H1 (cell line): Measurements from ENCODE around the gene WASHC4. TPM values are rescaled to one million over a fixed set of nuclear protein-coding genes. Genes with fewer than 3 reads are reported as not detected.

ENCODE experiments used
- CTCF ChIA-PET: fragments of 300-600 bp; sonication (Branson Sonifier 250); formaldehyde crosslinking; loops from one replicate; lab custom pipeline; 2021; ENCODE audit not compliant: partially characterized antibody; lab: Charles Lee
- POLR2A ChIA-PET: fragments of 300-600 bp; sonication (Branson Sonifier 250); formaldehyde crosslinking; loops from one replicate; lab custom pipeline; 2021; ENCODE audit warnings: inconsistent platforms; ENCODE audit not compliant: partially characterized antibody; lab: Charles Lee
- DNase-seq, 2 experiments: peaks; one replicate each; pipeline versions ENCODE4 v3.0.0 to v3.0.0-alpha.2; 2010 to 2022; ENCODE audit warnings: low spot score in 2 of 2, low read depth in 1 of 2, mixed read lengths in 1 of 2
- FAIRE-seq: peaks from 2 replicates; lab custom pipeline; 2011; peaks lifted over from hg19 to GRCh38; lab: Jason Lieb, UNC
- H2AFZ ChIP-seq: 2 replicates; pipeline ENCODE4 v1.8.1; 2012; ENCODE audit warnings: low read length, inconsistent platforms
- H2AK5ac ChIP-seq: 2 replicates; pipeline ENCODE4 v1.6.1; 2013; ENCODE audit warnings: low read depth, low read length
- H2BK120ac ChIP-seq: replicated peaks from 2 replicates; pipeline ENCODE3; 2013; ENCODE audit warnings: low read depth, low read length, inconsistent platforms
- H2BK12ac ChIP-seq: 2 replicates; pipeline ENCODE4 v1.6.1; 2013; ENCODE audit warnings: low read depth, low read length
- H2BK15ac ChIP-seq: 2 replicates; pipeline ENCODE4 v1.6.1; 2013; ENCODE audit warnings: low read length
- H2BK20ac ChIP-seq: 2 replicates; pipeline ENCODE4 v1.6.1; 2013; ENCODE audit warnings: low read length
- H2BK5ac ChIP-seq: 2 replicates; pipeline ENCODE4 v1.6.1; 2013; ENCODE audit warnings: low read depth, low read length
- H3K14ac ChIP-seq: 2 replicates; pipeline ENCODE4 v1.6.1; 2013; ENCODE audit warnings: inconsistent platforms; ENCODE audit not compliant: insufficient read length
- H3K18ac ChIP-seq: 2 replicates; pipeline ENCODE4 v1.6.1; 2013; ENCODE audit warnings: low read length; ENCODE audit errors: extremely low read depth
- H3K23ac ChIP-seq: 2 replicates; pipeline ENCODE4 v1.6.1; 2013; ENCODE audit warnings: inconsistent platforms; ENCODE audit not compliant: insufficient read length
- H3K23me2 ChIP-seq: 2 replicates; pipeline ENCODE4 v1.6.1; 2013; ENCODE audit warnings: low read depth, low read length
- H3K27ac ChIP-seq: 2 replicates; pipeline ENCODE4 v1.6.1; 2011; ENCODE audit warnings: low read depth, low read length, inconsistent platforms
- H3K27me3 ChIP-seq, 4 experiments: replicated peaks in 1 of 4; 1 replicate in 1 of 4; 2 replicates in 3 of 4; pipeline versions ENCODE4 v1.6.1 to v1.8.1; 2011 to 2013; ENCODE audit warnings: low read length in 3 of 4, mild to moderate bottlenecking in 3 of 4, inconsistent platforms in 2 of 4, mixed read lengths in 2 of 4, moderate library complexity in 1 of 4; ENCODE audit not compliant: control insufficient read depth in 3 of 4, insufficient read depth in 3 of 4; ENCODE audit errors: extremely low read depth in 1 of 4
- H3K36me3 ChIP-seq, 4 experiments: 2 replicates each; pipeline versions ENCODE4 v1.6.1 to v1.8.1; 2011 to 2013; ENCODE audit warnings: mild to moderate bottlenecking in 4 of 4, low read length in 3 of 4, moderate library complexity in 2 of 4, control low read depth in 1 of 4, inconsistent platforms in 1 of 4; ENCODE audit not compliant: insufficient read depth in 4 of 4, control insufficient read depth in 2 of 4
- H3K4ac ChIP-seq: replicated peaks from 2 replicates; pipeline ENCODE3; 2013; ENCODE audit warnings: low read length, low read depth, mixed read lengths, inconsistent platforms; ENCODE audit not compliant: insufficient read length
- H3K4me1 ChIP-seq, 4 experiments: replicated peaks in 1 of 4; 1 replicate in 1 of 4; 2 replicates in 3 of 4; pipeline versions ENCODE4 v1.6.1 to v1.8.1; 2011 to 2013; ENCODE audit warnings: low read length in 3 of 4, inconsistent platforms in 2 of 4, mixed read lengths in 1 of 4; ENCODE audit not compliant: insufficient read depth in 4 of 4, control insufficient read depth in 3 of 4
- H3K4me2 ChIP-seq, 2 experiments: 2 replicates each; pipeline versions ENCODE4 v1.6.1 to v1.8.1; 2011 to 2013; ENCODE audit warnings: low read depth in 2 of 2, low read length in 2 of 2, control low read depth in 1 of 2, inconsistent platforms in 1 of 2, mild to moderate bottlenecking in 1 of 2; ENCODE audit not compliant: insufficient read depth in 1 of 2
- H3K4me3 ChIP-seq, 4 experiments: fragments of 200-600, 300-600 bp in 1 of 4; sonication (generic), shearing (Covaris generic), sonication (Bioruptor Twin) in 1 of 4; 2 replicates each; pipeline versions ENCODE4 v1.5.1 to v1.8.1; 2011 to 2016; ENCODE audit warnings: low read length in 4 of 4, low read depth in 3 of 4, control low read depth in 2 of 4, inconsistent platforms in 2 of 4, mild to moderate bottlenecking in 2 of 4, mixed read lengths in 1 of 4, moderate library complexity in 1 of 4; ENCODE audit not compliant: insufficient read depth in 2 of 4; ENCODE audit errors: extremely low read depth in 1 of 4
- H3K56ac ChIP-seq: replicated peaks from 2 replicates; pipeline ENCODE3; 2013; ENCODE audit warnings: low read depth, mild to moderate bottlenecking, mixed read lengths, low read length, inconsistent platforms; ENCODE audit not compliant: insufficient read length
- H3K79me1 ChIP-seq: 2 replicates; pipeline ENCODE4 v1.6.1; 2013; ENCODE audit warnings: low read depth, low read length, control low read depth
- H3K79me2 ChIP-seq, 2 experiments: 2 replicates each; pipeline versions ENCODE4 v1.6.1 to v1.8.1; 2012 to 2013; ENCODE audit warnings: low read length in 2 of 2, mild to moderate bottlenecking in 2 of 2, inconsistent platforms in 1 of 2; ENCODE audit not compliant: insufficient read depth in 2 of 2, control insufficient read depth in 1 of 2
- H3K9ac ChIP-seq, 4 experiments: replicated peaks in 1 of 4; 1 replicate in 1 of 4; 2 replicates in 3 of 4; pipeline versions ENCODE4 v1.6.1 to v1.8.1; 2011 to 2013; ENCODE audit warnings: low read depth in 3 of 4, low read length in 3 of 4, control low read depth in 2 of 4, mild to moderate bottlenecking in 2 of 4, moderate library complexity in 2 of 4, inconsistent platforms in 1 of 4; ENCODE audit errors: extremely low read depth in 1 of 4
- H3K9me3 ChIP-seq, 2 experiments: 2 replicates each; pipeline versions ENCODE4 v1.6.1 to v1.8.1; 2012 to 2013; ENCODE audit warnings: mild to moderate bottlenecking in 2 of 2, moderate library complexity in 2 of 2, control low read depth in 1 of 2, inconsistent platforms in 1 of 2, low read depth in 1 of 2, low read length in 1 of 2, mixed read lengths in 1 of 2; ENCODE audit not compliant: insufficient read depth in 2 of 2
- H4K20me1 ChIP-seq, 2 experiments: replicated peaks in 1 of 2; 2 replicates each; pipeline versions ENCODE3 to v1.8.1; 2011 to 2013; ENCODE audit warnings: inconsistent platforms in 2 of 2, low read length in 2 of 2, mild to moderate bottlenecking in 1 of 2; ENCODE audit not compliant: insufficient read depth in 2 of 2, control insufficient read depth in 1 of 2
- H4K5ac ChIP-seq: 2 replicates; pipeline ENCODE4 v1.6.1; 2013; ENCODE audit warnings: low read length, low read depth, mixed read lengths, inconsistent platforms; ENCODE audit not compliant: insufficient read length
- H4K8ac ChIP-seq: 2 replicates; pipeline ENCODE4 v1.8.0; 2013; ENCODE audit warnings: mild to moderate bottlenecking, moderate library complexity, low read length, inconsistent platforms; ENCODE audit not compliant: insufficient read depth; ENCODE audit errors: extremely low read depth
- H4K91ac ChIP-seq: replicated peaks from 2 replicates; pipeline ENCODE3; 2013; ENCODE audit warnings: low read length, mixed read lengths, inconsistent platforms; ENCODE audit not compliant: insufficient read length
- BRCA1 ChIP-seq: IDR thresholded peaks from 2 replicates; pipeline ENCODE4 v1.6.1; 2012; ENCODE audit warnings: low read depth, low read length, improper control_type of control experiment
- CHD2 ChIP-seq: IDR thresholded peaks from 2 replicates; pipeline ENCODE4 v1.6.1; 2012; ENCODE audit warnings: low read length, improper control_type of control experiment
- CTBP2 ChIP-seq: IDR thresholded peaks from 2 replicates; pipeline ENCODE4 v1.7.0; 2011; ENCODE audit warnings: borderline replicate concordance, mild to moderate bottlenecking, moderate library complexity, mixed read lengths, low read length; ENCODE audit not compliant: insufficient read depth, insufficient read length
- RBBP5 ChIP-seq: IDR thresholded peaks from 2 replicates; pipeline ENCODE4 v1.7.1; 2012; ENCODE audit warnings: low read depth, mild to moderate bottlenecking, inconsistent platforms, low read length, moderate library complexity, borderline replicate concordance
- SP2 ChIP-seq: IDR thresholded peaks from 2 replicates; pipeline ENCODE4 v1.6.1; 2012; ENCODE audit warnings: mild to moderate bottlenecking, low read length, inconsistent platforms
- TBP ChIP-seq: IDR thresholded peaks from 2 replicates; pipeline ENCODE4 v1.6.1; 2011; ENCODE audit warnings: low read depth, low read length, improper control_type of control experiment
- whole genome bisulfite sequencing, 2 experiments: shearing (Covaris generic) in 1 of 2; methylation state at CpG; one replicate each; pipeline versions ENCODE4 v1.1.6 to v1.1.7; 2013 to 2015; ENCODE audit warnings: low lambda C conversion rate in 2 of 2, mixed read lengths in 2 of 2, inconsistent platforms in 1 of 2, low coverage in 1 of 2, missing lambda C conversion rate in 1 of 2; ENCODE audit not compliant: insufficient replicate concordance in 2 of 2, insufficient coverage in 1 of 2, insufficient read length in 1 of 2; ENCODE audit errors: extremely low coverage in 1 of 2, missing lambda C conversion rate in 1 of 2; 5-methylcytosine and 5-hydroxymethylcytosine counted together
- polyA plus RNA-seq, 7 experiments: library from polyadenylated mRNA; depleted of rRNA in 3 of 7; stranded (reverse) in 5 of 7; unstranded in 2 of 7; fragments of >200 nt in 5 of 7; fragments of 200-250 nt in 2 of 7; gene quantifications; 1 replicate in 5 of 7; 2 replicates in 1 of 7; 4 replicates in 1 of 7; pipeline versions ENCODE4 v1.2.1 to v1.2.3, GENCODE V29; 2011 to 2013; ENCODE audit warnings: missing spikeins in 2 of 7, mixed read lengths in 2 of 7
- total RNA-seq: library from RNA; stranded (reverse); fragmentation: NEBNext Ultra II Directional; extraction: Animal tissue kit (Norgen Biotek cat#: 25700); gene quantifications from 2 replicates; pipeline ENCODE4 v1.2.1, GENCODE V29; 2021
- TF ChIP-seq, protein P1 (sequence below): IDR thresholded peaks from 2 replicates; pipeline ENCODE4 v1.6.1; 2011; ENCODE audit warnings: low read depth, mild to moderate bottlenecking, low read length; ENCODE audit not compliant: insufficient read depth
- TF ChIP-seq, protein P2 (sequence below): IDR thresholded peaks from 2 replicates; pipeline ENCODE4 v1.6.1; 2012; ENCODE audit warnings: low read length, inconsistent platforms

WASHC4 gene
- total and polyA plus RNA-seq, 2 of the 8 experiments (the other 6 are each of a cell fraction or from before 2014, with no cell fraction given), result 13.0 to 38.5 TPM

DNA sequence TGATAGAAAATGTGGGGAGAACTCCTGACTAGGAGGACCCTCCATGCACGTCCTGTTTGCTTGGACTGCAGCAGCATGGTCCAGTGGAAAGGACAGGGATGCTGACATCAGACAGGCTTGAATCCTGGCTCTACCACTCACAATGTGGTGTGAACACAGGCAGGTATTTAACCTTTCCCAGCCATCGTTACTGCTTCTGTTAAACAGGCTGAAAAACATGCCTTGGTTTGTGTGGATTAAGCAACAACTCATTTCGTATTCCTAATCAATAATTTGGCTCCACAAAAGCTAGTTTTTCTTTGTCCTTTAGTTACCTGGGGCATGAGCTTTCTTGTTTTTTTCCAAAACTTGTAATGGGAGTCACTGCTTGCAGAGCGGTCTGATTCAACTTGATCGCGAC, 87.4 kb downstream of the WASHC4 start:
- Histone ChIP-seq H3K23ac (no peak overlapping the region), H3K36me3 (peaks cover 2 to 12% (median 7%) of the 10 kb centered on the region in 4 experiments; a peak in 6 of 8 replicates), H4K5ac (no peak overlapping the region), H2AK5ac (no peak overlapping the region), H3K9ac (no peak overlapping the region), H3K27me3 (no peaks in the 10 kb centered on the region), H2BK12ac (no peak overlapping the region), H3K4me2 (no peak overlapping the region), H2BK20ac (no peak overlapping the region), H3K23me2 (no peaks in the 10 kb centered on the region), H3K79me2 (no peaks in the 10 kb centered on the region), H4K8ac (no peak overlapping the region), H3K27ac (no peak overlapping the region), H3K56ac (no peak overlapping the region), H4K91ac (no peak overlapping the region), H3K18ac (no peak overlapping the region), H3K79me1 (no peaks in the 10 kb centered on the region), H3K4ac (no peak overlapping the region), H3K9me3 (no peaks in the 10 kb centered on the region), H2BK5ac (no peak overlapping the region), H4K20me1 (peaks cover 2 to 4% of the 10 kb centered on the region in 2 experiments), H2BK15ac (no peak overlapping the region), H2BK120ac (no peak overlapping the region), H2AFZ (no peak overlapping the region), H3K4me3 (no peak overlapping the region), H3K14ac (no peak overlapping the region), H3K4me1 (no peaks in the 10 kb centered on the region)
- FAIRE-seq (no peak), DNase-seq (no peak)
- CTCF ChIA-PET, result no interaction called here
- 93% methylated on average over 6 of the region's 6 CpGs; no CpG with 5 or more reads in 1 of the 2 experiments for WGBS, 2 experiments
- POLR2A ChIA-PET, result interaction anchor here (1.0 kb wide), 1 partner anchor 12 kb away, joined by 3 read pairs; no protein-coding TSS in a partner anchor
- TF ChIP-seq, protein P1, sequence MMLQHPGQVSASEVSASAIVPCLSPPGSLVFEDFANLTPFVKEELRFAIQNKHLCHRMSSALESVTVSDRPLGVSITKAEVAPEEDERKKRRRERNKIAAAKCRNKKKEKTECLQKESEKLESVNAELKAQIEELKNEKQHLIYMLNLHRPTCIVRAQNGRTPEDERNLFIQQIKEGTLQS, result no peak
- TF ChIP-seq BRCA1 (no peak), CHD2 (no peak), SP2 (no peak), RBBP5 (no peak), CTBP2 (no peak), TBP (no peak)
- TF ChIP-seq, protein P2, sequence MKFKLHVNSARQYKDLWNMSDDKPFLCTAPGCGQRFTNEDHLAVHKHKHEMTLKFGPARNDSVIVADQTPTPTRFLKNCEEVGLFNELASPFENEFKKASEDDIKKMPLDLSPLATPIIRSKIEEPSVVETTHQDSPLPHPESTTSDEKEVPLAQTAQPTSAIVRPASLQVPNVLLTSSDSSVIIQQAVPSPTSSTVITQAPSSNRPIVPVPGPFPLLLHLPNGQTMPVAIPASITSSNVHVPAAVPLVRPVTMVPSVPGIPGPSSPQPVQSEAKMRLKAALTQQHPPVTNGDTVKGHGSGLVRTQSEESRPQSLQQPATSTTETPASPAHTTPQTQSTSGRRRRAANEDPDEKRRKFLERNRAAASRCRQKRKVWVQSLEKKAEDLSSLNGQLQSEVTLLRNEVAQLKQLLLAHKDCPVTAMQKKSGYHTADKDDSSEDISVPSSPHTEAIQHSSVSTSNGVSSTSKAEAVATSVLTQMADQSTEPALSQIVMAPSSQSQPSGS, result no peak
